ENCODE measurements around the gene YBX1. TPM values are rescaled to one million over a fixed set of nuclear protein-coding genes. Genes with fewer than 3 reads are reported as not detected.

YBX1 gene
- total RNA-seq, 1 donor from 2014 or later: 1,242 TPM

GRCh38 chr1:42736152-42736551 is 53.9 kb downstream of the YBX1 start:
- Mint-ChIP-seq H3K9me3 (no peaks in the 10 kb centered on the region), H3K36me3 (ENCODE audit: low read depth) (no peaks in the 10 kb centered on the region), H3K27me3 (ENCODE audit: low read depth) (no peaks in the 10 kb centered on the region), H3K4me3 (no peak overlapping the region), H3K4me1 (peaks cover 14% of the 10 kb centered on the region), H3K27ac (ENCODE audit: unreplicated experiment) (no peak overlapping the region)
- peak; percentile 37 for TF ChIP-seq CTCF (conservative IDR thresholded peaks at IDR 0.05)
- DNase-seq (ENCODE audit: low read depth, low spot score): no peak

- no peak for DNase-seq (ENCODE audit: low read depth, low spot score)
- Mint-ChIP-seq H3K4me1 (peaks cover 14% of the 10 kb centered on the region), H3K4me3 (no peak overlapping the region), H3K27ac (ENCODE audit: unreplicated experiment) (no peak overlapping the region), H3K36me3 (ENCODE audit: low read depth) (no peaks in the 10 kb centered on the region), H3K27me3 (ENCODE audit: low read depth) (no peaks in the 10 kb centered on the region), H3K9me3 (no peaks in the 10 kb centered on the region)
- no peak for TF ChIP-seq CTCF (conservative IDR thresholded peaks at IDR 0.05)
Measured at GRCh38 chr1:42736571-42737200, 54.5 kb downstream of the YBX1 start.

GRCh38 chr1:42737257-42737656 is 55.0 kb downstream of the YBX1 start:
- DNase-seq (ENCODE audit: low read depth, low spot score): no peak
- Mint-ChIP-seq H3K27ac (ENCODE audit: unreplicated experiment) (no peak overlapping the region), H3K4me3 (no peak overlapping the region), H3K27me3 (ENCODE audit: low read depth) (no peaks in the 10 kb centered on the region), H3K4me1 (peaks cover 17% of the 10 kb centered on the region), H3K9me3 (no peaks in the 10 kb centered on the region), H3K36me3 (ENCODE audit: low read depth) (no peaks in the 10 kb centered on the region)
- TF ChIP-seq CTCF (conservative IDR thresholded peaks at IDR 0.05): no peak

GRCh38 chr1:42737986-42738677 is 55.9 kb downstream of the YBX1 start:
- TF ChIP-seq CTCF (conservative IDR thresholded peaks at IDR 0.05): no peak
- no peak overlapping the region for H3K4me3 Mint-ChIP-seq
- H3K27ac Mint-ChIP-seq (ENCODE audit: unreplicated experiment): no peak overlapping the region
- H3K27me3 Mint-ChIP-seq (ENCODE audit: low read depth): no peaks in the 10 kb centered on the region
- no peak for DNase-seq (ENCODE audit: low read depth, low spot score)
- H3K4me1 Mint-ChIP-seq: peaks cover 24% of the 10 kb centered on the region
- H3K36me3 Mint-ChIP-seq (ENCODE audit: low read depth): no peaks in the 10 kb centered on the region
- no peaks in the 10 kb centered on the region for H3K9me3 Mint-ChIP-seq

GRCh38 chr1:42738678-42739226 is 56.5 kb downstream of the YBX1 start:
- TF ChIP-seq CTCF (conservative IDR thresholded peaks at IDR 0.05): no peak
- H3K4me3 Mint-ChIP-seq: no peak overlapping the region
- DNase-seq (ENCODE audit: low read depth, low spot score): no peak
- H3K36me3 Mint-ChIP-seq (ENCODE audit: low read depth): no peaks in the 10 kb centered on the region
- H3K4me1 Mint-ChIP-seq: peaks cover 31% of the 10 kb centered on the region
- no peaks in the 10 kb centered on the region for H3K9me3 Mint-ChIP-seq
- H3K27me3 Mint-ChIP-seq (ENCODE audit: low read depth): no peaks in the 10 kb centered on the region
- H3K27ac Mint-ChIP-seq (ENCODE audit: unreplicated experiment): no peak overlapping the region
